Measurements from ENCODE around the gene NPIPB4.
"Not testable (repeated sequence)": the region's sequence is repeated elsewhere in the genome, so short reads cannot be mapped to it uniquely, and the experiment has no call there.

The NPIPB4 gene

GRCh38 chr16:21857656-21858055 lies at the start of gene NPIPB4:
TSS of gene NPIPB4 (minus strand) at chr16:21857756. CDS start at chr16:21857378, 378 bp downstream.
- not testable (repeated sequence) for DNase-seq

- DNase-seq, result not testable (repeated sequence)
These were observed 41.4 kb upstream of the NPIPB4 start for GRCh38 chr16:21898998-21899397.

GRCh38 chr16:21881988-21882387 lies 24.4 kb upstream of the NPIPB4 start:
- DNase-seq, result not testable (repeated sequence)

GRCh38 chr16:21837186-21837585 lies 20.4 kb downstream of the NPIPB4 start:
- not testable (repeated sequence) for DNase-seq

GRCh38 chr16:21836334-21836733 lies 21.2 kb downstream of the NPIPB4 start:
- DNase-seq, result not testable (repeated sequence)

GRCh38 chr16:21835747-21836146 lies 21.8 kb downstream of the NPIPB4 start:
- not testable (repeated sequence) for DNase-seq

- DNase-seq, result not testable (repeated sequence)
These were observed 23.3 kb downstream of the NPIPB4 start for GRCh38 chr16:21834211-21834610.

- DNase-seq, result not testable (repeated sequence)
These were observed 27.6 kb downstream of the NPIPB4 start for GRCh38 chr16:21829929-21830328.

GRCh38 chr16:21826067-21826706 lies 31.4 kb downstream of the NPIPB4 start:
- not testable (repeated sequence) for DNase-seq

GRCh38 chr16:21825526-21825925 lies 32.0 kb downstream of the NPIPB4 start:
- not testable (repeated sequence) for DNase-seq

GRCh38 chr16:21823258-21823657 lies 34.3 kb downstream of the NPIPB4 start:
- DNase-seq, result not testable (repeated sequence)

- DNase-seq, result not testable (repeated sequence)
These were observed 36.6 kb downstream of the NPIPB4 start for GRCh38 chr16:21820908-21821465.

GRCh38 chr16:21820028-21820907 lies 37.3 kb downstream of the NPIPB4 start:
- DNase-seq, result peak; percentile 23 to 43 (median 36)

GRCh38 chr16:21819617-21820016 lies 37.9 kb downstream of the NPIPB4 start:
- DNase-seq, result not testable (repeated sequence)

- DNase-seq, result not testable (repeated sequence)
These were observed 40.5 kb downstream of the NPIPB4 start for GRCh38 chr16:21817012-21817411.

- not testable (repeated sequence) for DNase-seq
These were observed 41.9 kb downstream of the NPIPB4 start for GRCh38 chr16:21815694-21816093.

GRCh38 chr16:21802375-21802663 lies 55.2 kb downstream of the NPIPB4 start:
- DNase-seq, result not testable (repeated sequence)

GRCh38 chr16:21801538-21802374 lies 55.8 kb downstream of the NPIPB4 start:
- not testable (repeated sequence) for DNase-seq

- DNase-seq, result not testable (repeated sequence)
These were observed 59.0 kb downstream of the NPIPB4 start for GRCh38 chr16:21798601-21799000.

- DNase-seq, result not testable (repeated sequence)
These were observed 64.2 kb downstream of the NPIPB4 start for GRCh38 chr16:21793310-21793709.

- not testable (repeated sequence) for DNase-seq
These were observed 67.0 kb downstream of the NPIPB4 start for GRCh38 chr16:21790506-21790905.
